Naive thymus-derived CD4-positive, alpha-beta T cell (primary cell): ENCODE results near the gene BRI3. TPM values are rescaled to one million over a fixed set of nuclear protein-coding genes. Genes with fewer than 3 reads are reported as not detected.

Experiments
- ATAC-seq: fragments of 150-1000 bp; cut with Tn5 transposase; 2 replicates; pipeline ENCODE4 v1.10.0; 2021; ENCODE audit warnings: mild to moderate bottlenecking, moderate library complexity
- CTCF ChIA-PET: fragments of 350-600 bp; sonication (Branson Sonifier 250); formaldehyde crosslinking; loops from one replicate; lab custom pipeline; 2021; ENCODE audit warnings: antibody characterized with exemption; lab: Charles Lee
- POLR2A ChIA-PET: fragments of 350-600 bp; sonication (Branson Sonifier 250); formaldehyde crosslinking; loops from one replicate; lab custom pipeline; 2021; ENCODE audit warnings: antibody characterized with exemption, inconsistent platforms; lab: Charles Lee
- DNase-seq, 9 donors: peaks; one replicate each; pipeline versions ENCODE4 v3.0.0 to v3.0.0-alpha.2; 2020 to 2022; ENCODE audit warnings: mixed read lengths in 1 of 9
- H3K27ac ChIP-seq: one replicate; pipeline ENCODE4 v1.7.0; 2013; ENCODE audit warnings: mild to moderate bottlenecking, low read depth, low read length, moderate library complexity
- H3K27me3 ChIP-seq, 2 donors: one replicate each; pipeline ENCODE4 v1.7.0; 2013; ENCODE audit warnings: low read length in 2 of 2, mild to moderate bottlenecking in 2 of 2, moderate library complexity in 2 of 2; ENCODE audit not compliant: control insufficient read depth in 2 of 2, insufficient read depth in 2 of 2
- H3K36me3 ChIP-seq, 3 experiments: 1 replicate in 2 of 3; 2 replicates in 1 of 3; pipeline ENCODE4 v1.7.0; 2013; ENCODE audit warnings: low read length in 3 of 3, mild to moderate bottlenecking in 3 of 3, moderate library complexity in 1 of 3; ENCODE audit not compliant: insufficient read depth in 3 of 3, control insufficient read depth in 2 of 3
- H3K4me1 ChIP-seq, 2 donors: one replicate each; pipeline ENCODE4 v1.7.0; 2013; ENCODE audit warnings: low read length in 2 of 2, mild to moderate bottlenecking in 2 of 2, moderate library complexity in 1 of 2; ENCODE audit not compliant: control insufficient read depth in 2 of 2, insufficient read depth in 2 of 2
- H3K4me3 ChIP-seq: 2 replicates; pipeline ENCODE4 v1.7.0; 2013; ENCODE audit warnings: mild to moderate bottlenecking, low read length
- H3K9me3 ChIP-seq, 3 experiments: 1 replicate in 2 of 3; 2 replicates in 1 of 3; pipeline ENCODE4 v1.7.0; 2013; ENCODE audit warnings: low read length in 3 of 3; ENCODE audit not compliant: control insufficient read depth in 2 of 3
- H3K27ac Mint-ChIP-seq, 9 donors: one replicate each; pipeline ENCODE4 v1.8.0; 2020 to 2022; ENCODE audit warnings: mixed read lengths in 9 of 9, mild to moderate bottlenecking in 8 of 9, moderate library complexity in 5 of 9, inconsistent platforms in 2 of 9
- H3K27me3 Mint-ChIP-seq, 5 donors: one replicate each; pipeline ENCODE4 v1.8.0; 2021 to 2022; ENCODE audit warnings: mixed read lengths in 5 of 5, mild to moderate bottlenecking in 1 of 5
- H3K36me3 Mint-ChIP-seq, 5 donors: one replicate each; pipeline ENCODE4 v1.8.0; 2020 to 2022; ENCODE audit warnings: mixed read lengths in 5 of 5, mild to moderate bottlenecking in 3 of 5, inconsistent platforms in 1 of 5
- H3K4me1 Mint-ChIP-seq, 7 donors: one replicate each; pipeline ENCODE4 v1.8.0; 2020 to 2022; ENCODE audit warnings: mixed read lengths in 7 of 7, mild to moderate bottlenecking in 3 of 7, inconsistent platforms in 1 of 7
- H3K4me3 Mint-ChIP-seq, 10 donors: one replicate each; pipeline ENCODE4 v1.8.0; 2020 to 2022; ENCODE audit warnings: mild to moderate bottlenecking in 10 of 10, mixed read lengths in 10 of 10, moderate library complexity in 6 of 10, inconsistent platforms in 2 of 10
- H3K9me3 Mint-ChIP-seq, 11 donors: one replicate each; pipeline ENCODE4 v1.8.0; 2020 to 2022; ENCODE audit warnings: mixed read lengths in 11 of 11, mild to moderate bottlenecking in 4 of 11, inconsistent platforms in 1 of 11, moderate library complexity in 1 of 11
- intact Hi-C, 2 donors: fragments of 100-400 bp; cut with micrococcal nuclease; formaldehyde crosslinking; loops; one replicate each; pipeline ENCODE4 v1.15.1; 2023
- polyA plus RNA-seq, 2 donors: library from polyadenylated mRNA; unstranded; fragments of 300-500 nt; fragmentation: Illumina TruSeq; gene quantifications; one replicate each; pipeline ENCODE4 v1.2.3, GENCODE V29; 2021
- total RNA-seq, 6 experiments: library from RNA in 5 of 6; stranded (reverse) in 5 of 6; gene quantifications; 1 replicate in 5 of 6; 2 replicates in 1 of 6; pipeline ENCODE4 v1.2.3 and lab custom pipeline; 2021 to 2026

Gene BRI3
- total and polyA plus RNA-seq, 7 experiments from 2014 or later, result 17.8 to 194 (median 82.4) TPM

GRCh38 chr7:98278408-98278807 is 3.1 kb upstream of the BRI3 start:
- Histone ChIP-seq H3K4me3 (no peak overlapping the region), H3K27me3 (no peaks in the 10 kb centered on the region), H3K36me3 (no peaks in the 10 kb centered on the region), H3K9me3 (no peaks in the 10 kb centered on the region), H3K4me1 (peaks cover 10 to 12% of the 10 kb centered on the region in 2 donors), H3K27ac (no peak overlapping the region)
- ATAC-seq (no peak), DNase-seq (no peak)
- Mint-ChIP-seq H3K9me3 (no peaks in the 10 kb centered on the region), H3K36me3 (peaks cover 0 to 6% (median 0%) of the 10 kb centered on the region in 5 donors), H3K27ac (peak overlapping the region in 1 of 9 donors; percentile 90), H3K4me3 (no peak overlapping the region), H3K27me3 (no peaks in the 10 kb centered on the region), H3K4me1 (peaks cover 9 to 20% (median 15%) of the 10 kb centered on the region in 7 donors)
- ChIA-PET CTCF (no interaction called here), POLR2A (interaction anchor here (1.5 to 8.3 kb wide), 2 partner anchors 10 to 27 kb away, joined by 4 to 106 read pairs; partner anchors contain the start of gene TECPR1)
- intact Hi-C loops, result no loop called here

GRCh38 chr7:98278936-98279335 is 2.5 kb upstream of the BRI3 start:
- Mint-ChIP-seq H3K36me3 (peaks cover 0 to 6% (median 0%) of the 10 kb centered on the region in 5 donors), H3K4me3 (no peak overlapping the region), H3K27ac (peak overlapping the region in 1 of 9 donors; percentile 90), H3K27me3 (no peaks in the 10 kb centered on the region), H3K9me3 (no peaks in the 10 kb centered on the region), H3K4me1 (peaks cover 10 to 25% (median 18%) of the 10 kb centered on the region in 7 donors)
- no peak for DNase-seq
- POLR2A ChIA-PET, result interaction anchor here (1.5 to 8.3 kb wide), 2 partner anchors 10 to 27 kb away, joined by 4 to 106 read pairs; partner anchors contain the start of gene TECPR1
- no peaks in the 10 kb centered on the region for H3K27me3 ChIP-seq
- no peak overlapping the region for H3K4me3 ChIP-seq
- intact Hi-C loops, result no loop called here
- ATAC-seq, result no peak
- no peaks in the 10 kb centered on the region for H3K9me3 ChIP-seq
- H3K27ac ChIP-seq, result no peak overlapping the region
- CTCF ChIA-PET, result no interaction called here
- peaks cover 10 to 18% of the 10 kb centered on the region in 2 donors for H3K4me1 ChIP-seq
- no peaks in the 10 kb centered on the region for H3K36me3 ChIP-seq

GRCh38 chr7:98280296-98280695 is 1.2 kb upstream of the BRI3 start:
- Histone ChIP-seq H3K27me3 (no peaks in the 10 kb centered on the region), H3K27ac (peak overlapping the region; percentile 84), H3K36me3 (no peaks in the 10 kb centered on the region), H3K4me3 (peak overlapping the region; percentile 96), H3K9me3 (no peaks in the 10 kb centered on the region), H3K4me1 (peaks cover 10 to 28% of the 10 kb centered on the region in 2 donors)
- DNase-seq, result no peak
- peaks cover 0 to 6% (median 0%) of the 10 kb centered on the region in 5 donors for H3K36me3 Mint-ChIP-seq
- POLR2A ChIA-PET, result interaction anchor here (0.6 to 8.3 kb wide), 6 partner anchors 12 to 78 kb away, joined by 3 to 106 read pairs (median 4); partner anchors contain the start of gene TECPR1
- intact Hi-C loops, result loop anchor here (2.0 to 10.0 kb wide), 6 partner anchors 13 to 863 kb away; partner anchors contain the start of genes ASNS (in 1 of the 2), BAIAP2L1 (in 1 of the 2) and TRRAP (in 1 of the 2)
- peak overlapping the region; percentile 81 to 91 (median 88) for H3K4me3 Mint-ChIP-seq
- peak overlapping the region; percentile 76 to 94 (median 87) for H3K27ac Mint-ChIP-seq
- H3K27me3 Mint-ChIP-seq, result no peaks in the 10 kb centered on the region
- no peak for ATAC-seq
- CTCF ChIA-PET, result interaction anchor here (0.7 to 1.2 kb wide), 3 partner anchors 13 to 1205 kb away, joined by 3 to 4 read pairs (median 3); no protein-coding TSS in a partner anchor
- H3K4me1 Mint-ChIP-seq, result peaks cover 20 to 39% (median 30%) of the 10 kb centered on the region in 7 donors
- no peaks in the 10 kb centered on the region for H3K9me3 Mint-ChIP-seq

- Mint-ChIP-seq H3K27ac (peak overlapping the region; percentile 61 to 93 (median 86)), H3K36me3 (peaks cover 0 to 6% (median 0%) of the 10 kb centered on the region in 5 donors), H3K4me3 (peak overlapping the region; percentile 80 to 89 (median 85)), H3K27me3 (no peaks in the 10 kb centered on the region), H3K9me3 (no peaks in the 10 kb centered on the region), H3K4me1 (peaks cover 20 to 46% (median 36%) of the 10 kb centered on the region in 7 donors)
- intact Hi-C loops, result loop anchor here (1.0 to 10.0 kb wide), 13 partner anchors 15 to 861 kb away; partner anchors contain the start of genes ASNS (in 2 of the 2), BAIAP2L1 (in 2 of the 2), LMTK2 (in 2 of the 2) and TRRAP (in 1 of the 2)
- ChIA-PET POLR2A (interaction anchor here (0.6 to 8.3 kb wide), 2 partner anchors 30 to 78 kb away, joined by 3 to 106 read pairs; partner anchors contain the start of gene TECPR1), CTCF (no interaction called here)
- H3K27ac ChIP-seq, result peak overlapping the region; percentile 92
- peak overlapping the region; percentile 58 for H3K4me3 ChIP-seq
- peaks cover 10 to 30% of the 10 kb centered on the region in 2 donors for H3K4me1 ChIP-seq
- no peaks in the 10 kb centered on the region for H3K27me3 ChIP-seq
- no peaks in the 10 kb centered on the region for H3K36me3 ChIP-seq
- DNase-seq, result peak in 4 of 9 donors; percentile 11 to 44 (median 38)
- ATAC-seq, result peak; percentile 24
- no peaks in the 10 kb centered on the region for H3K9me3 ChIP-seq
Measured at GRCh38 chr7:98281757-98282606, 496 bp downstream of the BRI3 start.

GRCh38 chr7:98282703-98283102 is 1.2 kb downstream of the BRI3 start:
- ChIA-PET POLR2A (interaction anchor here (0.8 to 8.3 kb wide), 2 partner anchors 31 to 55 kb away, joined by 4 to 106 read pairs; partner anchors contain the start of gene TECPR1), CTCF (no interaction called here)
- peak overlapping the region; percentile 92 for H3K27ac ChIP-seq
- Mint-ChIP-seq H3K4me1 (peaks cover 20 to 46% (median 36%) of the 10 kb centered on the region in 7 donors), H3K4me3 (peak overlapping the region; percentile 80 to 89 (median 85)), H3K27me3 (no peaks in the 10 kb centered on the region), H3K36me3 (peaks cover 0 to 6% (median 0%) of the 10 kb centered on the region in 5 donors), H3K27ac (peak overlapping the region; percentile 61 to 93 (median 86)), H3K9me3 (no peaks in the 10 kb centered on the region)
- intact Hi-C loops, result loop anchor here in 1 of 2 donors (5.0 to 10.0 kb wide), 2 partner anchors 80 to 408 kb away; partner anchors contain the start of gene ASNS
- no peaks in the 10 kb centered on the region for H3K9me3 ChIP-seq
- ATAC-seq (no peak), DNase-seq (no peak)
- H3K4me3 ChIP-seq, result peak overlapping the region; percentile 58
- H3K36me3 ChIP-seq, result peaks cover 0 to 3% (median 0%) of the 10 kb centered on the region in 3 experiments
- H3K4me1 ChIP-seq, result peaks cover 10 to 30% of the 10 kb centered on the region in 2 donors
- H3K27me3 ChIP-seq, result no peaks in the 10 kb centered on the region
